RWPE2 (cell line): Measurements from ENCODE around the gene ZC3H7B.

Experiments used
- ATAC-seq: fragments of 200-7000 bp; cut with Tn5 transposase; 3 replicates; pipeline ENCODE4 v1.9.1; 2021; ENCODE audit warnings: low read depth
- DNase-seq: peaks from one replicate; pipeline ENCODE4 v3.0.0-alpha.2; 2020; ENCODE audit warnings: low spot score
- H3K27ac ChIP-seq: fragments of 450-650 bp; 2 replicates; pipeline ENCODE4 v1.5.1; 2017; ENCODE audit warnings: mild to moderate bottlenecking; ENCODE audit not compliant: poor library complexity, severe bottlenecking
- H3K27me3 ChIP-seq: fragments of 250-450 bp; sonication (Bioruptor Pico); 2 replicates; pipeline ENCODE4 v1.5.1; 2021; ENCODE audit warnings: mild to moderate bottlenecking, moderate library complexity; ENCODE audit not compliant: insufficient read depth, poor library complexity, severe bottlenecking
- H3K36me3 ChIP-seq: fragments of 250-450 bp; sonication (Bioruptor Pico); 2 replicates; pipeline ENCODE4 v1.5.1; 2020; ENCODE audit warnings: low read depth, mild to moderate bottlenecking, moderate library complexity
- H3K4me1 ChIP-seq: fragments of 250-450 bp; sonication (Bioruptor Pico); 2 replicates; pipeline ENCODE4 v1.5.1; 2021; ENCODE audit warnings: mild to moderate bottlenecking, moderate library complexity; ENCODE audit not compliant: insufficient read depth, poor library complexity, severe bottlenecking
- H3K4me3 ChIP-seq: fragments of 250-450 bp; sonication (Bioruptor Pico); 2 replicates; pipeline ENCODE4 v1.5.1; 2021; ENCODE audit warnings: mild to moderate bottlenecking, moderate library complexity; ENCODE audit not compliant: severe bottlenecking
- H3K9me3 ChIP-seq: fragments of 250-450 bp; sonication (Bioruptor Pico); 2 replicates; pipeline ENCODE4 v1.5.1; 2021; ENCODE audit warnings: mild to moderate bottlenecking, moderate library complexity; ENCODE audit not compliant: severe bottlenecking
- CTCF ChIP-seq: fragments of 450-650 bp; IDR thresholded peaks from one replicate; pipeline ENCODE4 v1.5.1; 2017; ENCODE audit warnings: mild to moderate bottlenecking, moderate library complexity; ENCODE audit not compliant: poor library complexity, severe bottlenecking

ZC3H7B gene

GRCh38 chr22:41274856-41275255 is 26.5 kb upstream of the ZC3H7B start:
- Histone ChIP-seq H3K9me3 (no peaks in the 10 kb centered on the region), H3K36me3 (peaks cover 97% of the 10 kb centered on the region), H3K4me3 (no peak overlapping the region), H3K27ac (no peak overlapping the region), H3K4me1 (peaks cover 3% of the 10 kb centered on the region), H3K27me3 (no peaks in the 10 kb centered on the region)
- DNase-seq (no peak), ATAC-seq (no peak; the same call in 2 of the 3 replicates)
- no peak for TF ChIP-seq CTCF

GRCh38 chr22:41280065-41280464 is 21.3 kb upstream of the ZC3H7B start:
- H3K9me3 ChIP-seq, result no peaks in the 10 kb centered on the region

GRCh38 chr22:41280854-41281253 is 20.5 kb upstream of the ZC3H7B start:
- Histone ChIP-seq H3K36me3 (peaks cover 91% of the 10 kb centered on the region), H3K4me1 (peaks cover 27% of the 10 kb centered on the region), H3K9me3 (no peaks in the 10 kb centered on the region), H3K27me3 (no peaks in the 10 kb centered on the region), H3K27ac (peak overlapping the region; percentile 99), H3K4me3 (no peak overlapping the region)
- TF ChIP-seq CTCF, result no peak
- ATAC-seq, result no peak
- DNase-seq, result no peak

More at GRCh38 chr22:41280065-41280464, 21.3 kb upstream of the ZC3H7B start:
- ATAC-seq (peak; percentile 99), DNase-seq (peak; percentile 94)
- peaks cover 97% of the 10 kb centered on the region for H3K36me3 ChIP-seq
- no peak for TF ChIP-seq CTCF
- no peak overlapping the region for H3K4me3 ChIP-seq
- H3K4me1 ChIP-seq, result peaks cover 27% of the 10 kb centered on the region
- H3K27ac ChIP-seq, result peak overlapping the region; percentile 99
- no peaks in the 10 kb centered on the region for H3K27me3 ChIP-seq

GRCh38 chr22:41284465-41284864 is 16.9 kb upstream of the ZC3H7B start:
- DNase-seq (no peak), ATAC-seq (no peak)
- H3K27ac ChIP-seq, result peak overlapping the region; percentile 99
- no peaks in the 10 kb centered on the region for H3K27me3 ChIP-seq
- no peak for TF ChIP-seq CTCF
- no peak overlapping the region for H3K4me3 ChIP-seq
- peaks cover 51% of the 10 kb centered on the region for H3K4me1 ChIP-seq
- peaks cover 58% of the 10 kb centered on the region for H3K36me3 ChIP-seq
- H3K9me3 ChIP-seq, result no peaks in the 10 kb centered on the region

- peak overlapping the region; percentile 99 for H3K27ac ChIP-seq
- H3K9me3 ChIP-seq, result no peaks in the 10 kb centered on the region
- ATAC-seq (peak; percentile 35), DNase-seq (peak; percentile 87)
- H3K27me3 ChIP-seq, result no peaks in the 10 kb centered on the region
- H3K4me1 ChIP-seq, result peaks cover 50% of the 10 kb centered on the region
- peak overlapping the region; percentile 63 for H3K4me3 ChIP-seq
- H3K36me3 ChIP-seq, result peaks cover 48% of the 10 kb centered on the region
- no peak for TF ChIP-seq CTCF
Measured at GRCh38 chr22:41285441-41285819, 15.9 kb upstream of the ZC3H7B start.
